H9 (cell line): ENCODE data around the gene KCNG2. TPM values are rescaled to one million over a fixed set of nuclear protein-coding genes. Genes with fewer than 3 reads are reported as not detected.
A peak's percentile ranks its signal among the peaks of the same experiment; 100 is the strongest.

ENCODE experiments used
- DNase-seq: peaks from one replicate; pipeline ENCODE4 v3.0.0-alpha.2; 2017
- H2AFZ ChIP-seq: one replicate; pipeline ENCODE4 v1.6.1; 2013; ENCODE audit warnings: mild to moderate bottlenecking, low read length, control low read depth, moderate library complexity
- H2AK5ac ChIP-seq: 2 replicates; pipeline ENCODE4 v1.6.1; 2013; ENCODE audit warnings: low read length, control low read depth, mixed read lengths; ENCODE audit not compliant: insufficient read length
- H2BK120ac ChIP-seq: one replicate; pipeline ENCODE4 v1.6.1; 2013; ENCODE audit warnings: low read depth, mild to moderate bottlenecking, low read length, control low read depth, inconsistent platforms; ENCODE audit not compliant: poor library complexity, severe bottlenecking
- H2BK12ac ChIP-seq: 2 replicates; pipeline ENCODE4 v1.6.1; 2013; ENCODE audit warnings: low read length, control low read depth, mixed read lengths, low read depth; ENCODE audit not compliant: insufficient read length
- H2BK15ac ChIP-seq: 2 replicates; pipeline ENCODE4 v1.6.1; 2013; ENCODE audit warnings: low read depth, low read length, control low read depth
- H2BK20ac ChIP-seq: one replicate; pipeline ENCODE4 v1.6.1; 2013; ENCODE audit warnings: low read depth, mild to moderate bottlenecking, low read length, control low read depth, inconsistent platforms; ENCODE audit not compliant: poor library complexity, severe bottlenecking
- H2BK5ac ChIP-seq: 2 replicates; pipeline ENCODE4 v1.6.1; 2013; ENCODE audit warnings: low read length, control low read depth, mixed read lengths; ENCODE audit not compliant: insufficient read length
- H3K14ac ChIP-seq: 2 replicates; pipeline ENCODE4 v1.6.1; 2013; ENCODE audit warnings: low read length, control low read depth; ENCODE audit not compliant: insufficient read depth
- H3K18ac ChIP-seq: 2 replicates; pipeline ENCODE4 v1.6.1; 2013; ENCODE audit warnings: low read depth, mild to moderate bottlenecking, mixed read lengths, low read length, control low read depth; ENCODE audit not compliant: insufficient read length
- H3K23ac ChIP-seq: 2 replicates; pipeline ENCODE4 v1.6.1; 2013; ENCODE audit warnings: low read length, control low read depth, mixed read lengths, low read depth; ENCODE audit not compliant: insufficient read length
- H3K23me2 ChIP-seq: 2 replicates; pipeline ENCODE4 v1.6.1; 2013; ENCODE audit warnings: low read depth, mild to moderate bottlenecking, mixed read lengths, low read length, control low read depth; ENCODE audit not compliant: insufficient read length, poor library complexity, severe bottlenecking
- H3K27ac ChIP-seq: 2 replicates; pipeline ENCODE4 v1.5.1; 2013; ENCODE audit warnings: low read length, control low read depth, mixed read lengths, low read depth; ENCODE audit not compliant: insufficient read length
- H3K27me3 ChIP-seq: 2 replicates; pipeline ENCODE4 v1.6.1; 2013; ENCODE audit warnings: low read length, control low read depth, inconsistent platforms; ENCODE audit not compliant: insufficient read depth
- H3K4ac ChIP-seq: 2 replicates; pipeline ENCODE4 v1.6.1; 2013; ENCODE audit warnings: low read depth, mild to moderate bottlenecking, control low read depth, inconsistent platforms, low read length, moderate library complexity
- H3K4me1 ChIP-seq: 2 replicates; pipeline ENCODE4 v1.6.1; 2013; ENCODE audit warnings: low read length, control low read depth, inconsistent platforms; ENCODE audit not compliant: insufficient read depth
- H3K4me2 ChIP-seq: 2 replicates; pipeline ENCODE4 v1.6.1; 2013; ENCODE audit warnings: low read length, control low read depth, mixed read lengths; ENCODE audit not compliant: insufficient read length, insufficient read depth
- H3K56ac ChIP-seq: 2 replicates; pipeline ENCODE4 v1.6.1; 2013; ENCODE audit warnings: low read depth, mild to moderate bottlenecking, mixed read lengths, low read length, control low read depth; ENCODE audit not compliant: insufficient read length
- H3K79me1 ChIP-seq: 2 replicates; pipeline ENCODE4 v1.6.1; 2013; ENCODE audit warnings: low read depth, mild to moderate bottlenecking, moderate library complexity, low read length, control low read depth, inconsistent platforms; ENCODE audit not compliant: insufficient read depth, poor library complexity, severe bottlenecking
- H3K79me2 ChIP-seq: 2 replicates; pipeline ENCODE4 v1.6.1; 2013; ENCODE audit warnings: low read length, control low read depth, inconsistent platforms; ENCODE audit not compliant: insufficient read depth
- H3K9ac ChIP-seq: 2 replicates; pipeline ENCODE4 v1.6.1; 2013; ENCODE audit warnings: low read length, control low read depth, mixed read lengths; ENCODE audit not compliant: insufficient read length; ENCODE audit errors: extremely low read depth
- H3K9me3 ChIP-seq: one replicate; pipeline ENCODE4 v1.6.1; 2013; ENCODE audit warnings: low read depth, low read length, inconsistent platforms; ENCODE audit not compliant: control insufficient read depth
- H3T11ph ChIP-seq: one replicate; pipeline ENCODE4 v1.6.1; 2013; ENCODE audit warnings: mild to moderate bottlenecking, low read length, control low read depth, inconsistent platforms
- H4K20me1 ChIP-seq: one replicate; pipeline ENCODE4 v1.6.1; 2013; ENCODE audit not compliant: control insufficient read depth, insufficient read length, insufficient read depth
- H4K5ac ChIP-seq: 2 replicates; pipeline ENCODE4 v1.6.1; 2013; ENCODE audit warnings: low read depth, mild to moderate bottlenecking, mixed read lengths, low read length, control low read depth; ENCODE audit not compliant: insufficient read length
- H4K8ac ChIP-seq: replicated peaks from 2 replicates; pipeline ENCODE4 v1.6.1; 2013; ENCODE audit warnings: low read length, control low read depth, mixed read lengths, low read depth; ENCODE audit not compliant: insufficient read length
- H4K91ac ChIP-seq: 2 replicates; pipeline ENCODE4 v1.6.1; 2013; ENCODE audit warnings: low read depth, mild to moderate bottlenecking, moderate library complexity, mixed read lengths, low read length, control low read depth; ENCODE audit not compliant: insufficient read length
- H3K27ac Mint-ChIP-seq, 3 experiments: 2 replicates in 2 of 3; 3 replicates in 1 of 3; pipeline ENCODE4 v1.8.0; 2020 to 2021; ENCODE audit warnings: mixed read lengths in 3 of 3, mild to moderate bottlenecking in 1 of 3, moderate library complexity in 1 of 3
- H3K27me3 Mint-ChIP-seq: 2 replicates; pipeline ENCODE4 v1.8.0; 2021; ENCODE audit warnings: low read depth, mild to moderate bottlenecking, moderate library complexity, mixed read lengths
- H3K36me3 Mint-ChIP-seq, 3 experiments: 2 replicates in 2 of 3; 3 replicates in 1 of 3; pipeline ENCODE4 v1.8.0; 2020 to 2021; ENCODE audit warnings: low read depth in 3 of 3, mixed read lengths in 3 of 3; ENCODE audit not compliant: insufficient read depth in 1 of 3
- H3K4me1 Mint-ChIP-seq, 2 experiments: 2 replicates each; pipeline ENCODE4 v1.8.0; 2020; ENCODE audit warnings: mixed read lengths in 2 of 2
- H3K4me3 Mint-ChIP-seq, 2 experiments: 2 replicates in 1 of 2; 3 replicates in 1 of 2; pipeline ENCODE4 v1.8.0; 2020 to 2021; ENCODE audit warnings: mild to moderate bottlenecking in 2 of 2, mixed read lengths in 2 of 2, moderate library complexity in 1 of 2
- H3K9me3 Mint-ChIP-seq, 2 experiments: 2 replicates in 1 of 2; 3 replicates in 1 of 2; pipeline ENCODE4 v1.8.0; 2020; ENCODE audit warnings: mild to moderate bottlenecking in 2 of 2, mixed read lengths in 2 of 2, moderate library complexity in 1 of 2
- WGBS: extraction: QIAGEN DNeasy Blood & Tissue Kit; methylation state at CpG from one replicate; pipeline ENCODE4 v1.1.7; 2013; ENCODE audit warnings: missing lambda C conversion rate, low lambda C conversion rate, mixed read lengths; ENCODE audit not compliant: insufficient read length; ENCODE audit errors: extremely low coverage; 5-methylcytosine and 5-hydroxymethylcytosine counted together
- total RNA-seq: library from RNA; stranded (reverse); gene quantifications from 2 replicates; pipeline ENCODE4 v1.2.1, GENCODE V29; 2021
- TF ChIP-seq, protein P1 (sequence below): fragments of 200-600 bp; sonication (generic); conservative IDR thresholded peaks from 3 replicates; pipeline ENCODE4 v1.8.0; 2021; ENCODE audit warnings: antibody characterized with exemption, mild to moderate bottlenecking

The KCNG2 gene
- total RNA-seq, 1 experiment from 2014 or later, result 0.15 TPM

DNA sequence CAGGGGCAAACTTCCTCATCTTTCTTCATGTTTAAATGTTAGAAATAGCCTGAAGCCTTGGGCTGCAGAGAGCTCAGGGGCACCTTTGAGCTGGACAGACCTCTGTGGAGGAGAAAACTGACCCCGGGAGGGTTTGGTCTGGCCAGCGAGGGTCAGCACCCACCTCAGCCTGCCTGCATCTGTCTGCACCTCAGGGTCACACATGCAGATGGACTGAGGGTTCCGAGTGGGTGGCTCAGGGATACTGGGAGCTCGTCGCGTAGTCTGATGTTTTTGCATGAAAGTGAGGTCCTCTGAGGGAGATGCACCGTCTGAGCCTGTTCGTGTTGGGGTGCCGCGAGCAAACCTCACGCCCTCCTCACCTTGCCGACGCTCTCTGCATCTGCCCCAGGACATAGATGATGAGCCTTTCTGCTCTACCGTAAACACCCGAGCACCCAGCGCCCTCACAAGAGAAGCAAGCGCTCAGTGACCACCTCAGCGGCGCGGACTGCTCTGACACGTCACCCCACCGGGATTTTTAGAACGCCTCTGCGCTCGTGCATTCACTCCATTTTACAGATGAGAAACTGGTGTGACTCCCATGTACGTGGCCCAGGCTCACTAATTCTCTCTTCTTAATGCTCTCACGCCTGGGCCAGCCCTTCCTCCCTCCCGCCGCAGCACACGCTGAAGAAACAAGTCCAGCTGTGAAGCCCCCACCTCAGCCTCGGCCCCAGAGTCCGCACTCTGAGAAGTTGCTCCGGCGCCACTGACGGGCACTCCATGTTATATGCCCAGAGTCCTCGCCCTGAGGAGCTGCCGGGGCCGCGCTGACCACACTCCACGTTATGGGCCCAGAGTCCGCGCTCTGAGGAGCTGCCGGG, 9.5 kb downstream of the KCNG2 start:
- no peaks in the 10 kb centered on the region for H3K23me2 ChIP-seq
- H3K4me1 ChIP-seq, result no peaks in the 10 kb centered on the region
- no peak overlapping the region for H3K27ac ChIP-seq
- H2BK5ac ChIP-seq, result no peak overlapping the region
- no peak overlapping the region for H3K18ac ChIP-seq
- 0 out of 4 replicates have a peak, but pooled peaks cover 0 to 5% of the 10 kb centered on the region in 2 experiments for H3K4me1 Mint-ChIP-seq
- TF ChIP-seq, protein P1, sequence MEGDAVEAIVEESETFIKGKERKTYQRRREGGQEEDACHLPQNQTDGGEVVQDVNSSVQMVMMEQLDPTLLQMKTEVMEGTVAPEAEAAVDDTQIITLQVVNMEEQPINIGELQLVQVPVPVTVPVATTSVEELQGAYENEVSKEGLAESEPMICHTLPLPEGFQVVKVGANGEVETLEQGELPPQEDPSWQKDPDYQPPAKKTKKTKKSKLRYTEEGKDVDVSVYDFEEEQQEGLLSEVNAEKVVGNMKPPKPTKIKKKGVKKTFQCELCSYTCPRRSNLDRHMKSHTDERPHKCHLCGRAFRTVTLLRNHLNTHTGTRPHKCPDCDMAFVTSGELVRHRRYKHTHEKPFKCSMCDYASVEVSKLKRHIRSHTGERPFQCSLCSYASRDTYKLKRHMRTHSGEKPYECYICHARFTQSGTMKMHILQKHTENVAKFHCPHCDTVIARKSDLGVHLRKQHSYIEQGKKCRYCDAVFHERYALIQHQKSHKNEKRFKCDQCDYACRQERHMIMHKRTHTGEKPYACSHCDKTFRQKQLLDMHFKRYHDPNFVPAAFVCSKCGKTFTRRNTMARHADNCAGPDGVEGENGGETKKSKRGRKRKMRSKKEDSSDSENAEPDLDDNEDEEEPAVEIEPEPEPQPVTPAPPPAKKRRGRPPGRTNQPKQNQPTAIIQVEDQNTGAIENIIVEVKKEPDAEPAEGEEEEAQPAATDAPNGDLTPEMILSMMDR, result 0 out of 3 replicates have a peak, but pooled peaks have one; percentile 14
- H3K9ac ChIP-seq, result no peak overlapping the region
- no peak overlapping the region for H2BK12ac ChIP-seq
- no peak overlapping the region for H2BK15ac ChIP-seq
- H3K27me3 ChIP-seq, result no peaks in the 10 kb centered on the region
- H3K27me3 Mint-ChIP-seq, result no peaks in the 10 kb centered on the region
- no peak overlapping the region for H3K4ac ChIP-seq
- H3T11ph ChIP-seq, result no peak overlapping the region
- WGBS, result no CpG with 5 or more reads among the region's 43 CpGs
- no peak overlapping the region for H3K56ac ChIP-seq
- no peak for DNase-seq
- no peak overlapping the region for H4K91ac ChIP-seq
- H4K5ac ChIP-seq, result no peak overlapping the region
- no peak overlapping the region for H3K27ac Mint-ChIP-seq
- no peaks in the 10 kb centered on the region for H3K79me1 ChIP-seq
- H3K4me3 Mint-ChIP-seq, result no peak overlapping the region; a peak in 1 of 5 replicates
- H3K14ac ChIP-seq, result no peak overlapping the region
- H3K9me3 Mint-ChIP-seq, result no peaks in the 10 kb centered on the region; a peak in 1 of 5 replicates
- no peak overlapping the region for H2AK5ac ChIP-seq
- H2BK20ac ChIP-seq, result no peak overlapping the region
- no peak overlapping the region for H3K23ac ChIP-seq
- H2AFZ ChIP-seq, result no peak overlapping the region
- H3K4me2 ChIP-seq, result no peak overlapping the region
- no peaks in the 10 kb centered on the region for H3K9me3 ChIP-seq
- no peaks in the 10 kb centered on the region for H4K20me1 ChIP-seq
- H3K79me2 ChIP-seq, result no peaks in the 10 kb centered on the region
- no peaks in the 10 kb centered on the region for H3K36me3 Mint-ChIP-seq
- no peak overlapping the region for H2BK120ac ChIP-seq
- no peak overlapping the region for H4K8ac ChIP-seq
